Chondrocyte (in vitro differentiated cells): ENCODE data around the gene DCBLD1. TPM values are rescaled to one million over a fixed set of nuclear protein-coding genes. Genes with fewer than 3 reads are reported as not detected.

Experiments used
- DNase-seq: peaks from one replicate; pipeline ENCODE4 v3.0.0; 2021; ENCODE audit warnings: mixed read lengths, low spot score
- H3K27ac Mint-ChIP-seq: one replicate; pipeline ENCODE4 v1.8.0; 2021; ENCODE audit warnings: mild to moderate bottlenecking, moderate library complexity, mixed read lengths; ENCODE audit not compliant: unreplicated experiment
- H3K27me3 Mint-ChIP-seq: 2 replicates; pipeline ENCODE4 v1.8.0; 2021; ENCODE audit warnings: low read depth, mixed read lengths
- H3K36me3 Mint-ChIP-seq: 2 replicates; pipeline ENCODE4 v1.8.0; 2021; ENCODE audit warnings: low read depth, mixed read lengths
- H3K4me1 Mint-ChIP-seq: 2 replicates; pipeline ENCODE4 v1.8.0; 2021; ENCODE audit warnings: low read depth, mild to moderate bottlenecking, mixed read lengths
- H3K4me3 Mint-ChIP-seq: one replicate; pipeline ENCODE4 v1.8.0; 2021; ENCODE audit warnings: mild to moderate bottlenecking, moderate library complexity, mixed read lengths; ENCODE audit not compliant: unreplicated experiment
- H3K9me3 Mint-ChIP-seq: 2 replicates; pipeline ENCODE4 v1.8.0; 2021; ENCODE audit warnings: low read depth, mixed read lengths
- total RNA-seq: library from RNA; stranded (reverse); gene quantifications from 3 replicates; pipeline ENCODE4 v1.2.1, GENCODE V29; 2021
- TF ChIP-seq, protein P1 (sequence below): fragments of 200-600 bp; sonication (generic); IDR thresholded peaks from 2 replicates; pipeline ENCODE4 v1.5.0; 2021; ENCODE audit warnings: antibody characterized with exemption, mild to moderate bottlenecking, moderate library complexity

Gene DCBLD1
- total RNA-seq, 1 donor from 2014 or later, result 39.3 TPM

DNA sequence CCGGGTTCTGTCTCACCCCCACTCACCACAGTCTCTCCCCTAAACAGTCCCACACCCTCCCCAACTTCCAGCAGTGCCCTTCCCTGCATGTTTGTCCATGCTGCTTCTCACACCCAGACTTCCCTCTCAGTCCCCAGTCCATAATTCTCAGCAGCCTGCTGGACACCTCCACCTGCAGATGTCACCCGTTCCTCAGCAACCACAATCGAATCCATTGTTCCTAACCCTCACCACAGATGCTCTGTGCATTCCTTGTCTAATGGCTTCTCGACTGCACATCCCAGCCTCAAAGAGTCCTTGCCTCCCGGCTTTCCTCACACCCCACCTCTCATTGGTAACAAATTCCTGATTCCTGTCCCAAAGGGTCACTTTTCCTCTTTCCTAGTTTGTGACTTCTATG is 64.2 kb downstream of the DCBLD1 start:
- Mint-ChIP-seq H3K27me3 (no peaks in the 10 kb centered on the region), H3K9me3 (no peaks in the 10 kb centered on the region), H3K4me1 (peaks cover 41% of the 10 kb centered on the region), H3K4me3 (no peak overlapping the region), H3K27ac (peak overlapping the region; percentile 11), H3K36me3 (peaks cover 33% of the 10 kb centered on the region)
- TF ChIP-seq, protein P1, sequence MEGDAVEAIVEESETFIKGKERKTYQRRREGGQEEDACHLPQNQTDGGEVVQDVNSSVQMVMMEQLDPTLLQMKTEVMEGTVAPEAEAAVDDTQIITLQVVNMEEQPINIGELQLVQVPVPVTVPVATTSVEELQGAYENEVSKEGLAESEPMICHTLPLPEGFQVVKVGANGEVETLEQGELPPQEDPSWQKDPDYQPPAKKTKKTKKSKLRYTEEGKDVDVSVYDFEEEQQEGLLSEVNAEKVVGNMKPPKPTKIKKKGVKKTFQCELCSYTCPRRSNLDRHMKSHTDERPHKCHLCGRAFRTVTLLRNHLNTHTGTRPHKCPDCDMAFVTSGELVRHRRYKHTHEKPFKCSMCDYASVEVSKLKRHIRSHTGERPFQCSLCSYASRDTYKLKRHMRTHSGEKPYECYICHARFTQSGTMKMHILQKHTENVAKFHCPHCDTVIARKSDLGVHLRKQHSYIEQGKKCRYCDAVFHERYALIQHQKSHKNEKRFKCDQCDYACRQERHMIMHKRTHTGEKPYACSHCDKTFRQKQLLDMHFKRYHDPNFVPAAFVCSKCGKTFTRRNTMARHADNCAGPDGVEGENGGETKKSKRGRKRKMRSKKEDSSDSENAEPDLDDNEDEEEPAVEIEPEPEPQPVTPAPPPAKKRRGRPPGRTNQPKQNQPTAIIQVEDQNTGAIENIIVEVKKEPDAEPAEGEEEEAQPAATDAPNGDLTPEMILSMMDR, result no peak
- no peak for DNase-seq

DNA sequence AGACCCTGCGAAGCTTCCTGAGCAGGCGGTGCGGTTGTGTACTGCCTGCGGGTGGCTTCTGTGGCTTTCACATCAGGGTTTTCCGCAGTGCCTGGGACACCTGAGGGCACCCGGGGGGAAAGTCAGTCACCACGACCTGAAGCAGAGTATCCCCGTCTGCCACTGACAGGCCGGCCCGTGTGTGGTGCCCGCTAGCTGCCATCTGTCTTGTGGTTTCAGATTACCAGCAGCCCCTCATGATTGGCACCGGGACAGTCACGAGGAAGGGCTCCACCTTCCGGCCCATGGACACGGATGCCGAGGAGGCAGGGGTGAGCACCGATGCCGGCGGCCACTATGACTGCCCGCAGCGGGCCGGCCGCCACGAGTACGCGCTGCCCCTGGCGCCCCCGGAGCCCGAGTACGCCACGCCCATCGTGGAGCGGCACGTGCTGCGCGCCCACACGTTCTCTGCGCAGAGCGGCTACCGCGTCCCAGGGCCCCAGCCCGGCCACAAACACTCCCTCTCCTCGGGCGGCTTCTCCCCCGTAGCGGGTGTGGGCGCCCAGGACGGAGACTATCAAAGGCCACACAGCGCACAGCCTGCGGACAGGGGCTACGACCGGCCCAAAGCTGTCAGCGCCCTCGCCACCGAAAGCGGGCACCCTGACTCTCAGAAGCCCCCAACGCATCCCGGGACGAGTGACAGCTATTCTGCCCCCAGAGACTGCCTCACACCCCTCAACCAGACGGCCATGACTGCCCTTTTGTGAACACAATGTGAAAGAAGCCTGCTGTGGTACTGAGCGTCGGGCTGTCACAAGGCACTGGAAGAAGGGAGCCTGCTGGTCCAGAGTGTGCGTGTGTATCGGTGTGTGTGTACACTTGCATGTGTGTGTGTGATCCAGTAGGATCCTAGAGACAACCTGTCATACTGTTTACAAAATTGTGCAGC is 65.5 kb downstream of the DCBLD1 start:
- H3K4me1 Mint-ChIP-seq, result peaks cover 41% of the 10 kb centered on the region
- peak; percentile 93 for DNase-seq

DNA sequence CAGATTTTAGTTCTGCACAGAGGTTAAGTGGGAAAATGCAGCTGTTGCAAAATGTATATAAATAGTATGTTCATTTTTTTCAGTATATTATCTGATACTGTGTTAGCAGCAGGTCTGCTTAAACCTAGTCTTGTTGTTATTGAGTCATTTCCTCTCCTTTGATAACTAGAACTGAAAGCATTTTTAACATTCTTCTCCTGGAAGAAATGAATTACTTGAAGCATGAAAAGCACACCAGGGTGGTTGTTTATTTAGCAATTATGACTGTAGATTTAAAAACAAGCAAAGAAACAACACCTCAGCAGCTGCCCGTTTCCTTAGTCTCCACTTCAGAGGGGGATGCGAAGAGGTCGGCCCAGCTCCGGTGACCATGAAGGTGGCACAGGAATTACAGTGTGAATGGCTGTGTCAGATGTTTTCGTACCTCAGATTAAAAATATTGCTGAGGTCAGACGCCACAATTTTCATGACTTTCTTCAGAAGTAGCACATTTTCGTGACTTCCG is 66.4 kb downstream of the DCBLD1 start:
- no peak for DNase-seq
- Mint-ChIP-seq H3K4me1 (peaks cover 41% of the 10 kb centered on the region), H3K4me3 (peak overlapping the region; percentile 41), H3K27me3 (no peaks in the 10 kb centered on the region), H3K36me3 (peaks cover 25% of the 10 kb centered on the region), H3K9me3 (no peaks in the 10 kb centered on the region), H3K27ac (peak overlapping the region; percentile 65)
- TF ChIP-seq, protein P1, result no peak

More for the DNA sequence above, 65.5 kb downstream of the DCBLD1 start:
- H3K4me3 Mint-ChIP-seq, result no peak overlapping the region
- peak overlapping the region; percentile 65 for H3K27ac Mint-ChIP-seq
- no peaks in the 10 kb centered on the region for H3K27me3 Mint-ChIP-seq
- TF ChIP-seq, protein P1, result no peak
- H3K9me3 Mint-ChIP-seq, result no peaks in the 10 kb centered on the region
- peaks cover 29% of the 10 kb centered on the region for H3K36me3 Mint-ChIP-seq

DNA sequence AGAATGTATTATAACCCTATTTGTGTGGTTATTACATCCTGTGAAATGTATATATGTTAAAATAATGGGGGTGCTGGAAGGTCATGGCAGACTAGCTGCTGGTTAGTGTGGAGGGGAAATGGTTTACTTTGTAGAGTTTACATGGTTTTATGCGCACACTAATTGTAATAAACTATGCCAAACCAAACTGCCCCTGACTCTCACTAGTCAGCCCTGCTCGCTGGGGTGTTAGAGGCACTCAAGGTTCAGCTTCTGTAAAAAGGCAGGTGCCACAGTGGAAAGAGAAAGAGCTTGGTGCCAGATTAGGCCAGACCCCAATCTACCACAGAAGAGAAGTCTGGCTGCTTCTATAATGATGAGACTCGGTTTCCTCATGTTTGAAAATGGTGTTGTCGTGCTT is 67.1 kb downstream of the DCBLD1 start:
- Mint-ChIP-seq H3K27ac (peak overlapping the region; percentile 65), H3K27me3 (no peaks in the 10 kb centered on the region), H3K36me3 (peaks cover 25% of the 10 kb centered on the region), H3K9me3 (no peaks in the 10 kb centered on the region), H3K4me1 (peaks cover 41% of the 10 kb centered on the region), H3K4me3 (peak overlapping the region; percentile 41)
- TF ChIP-seq, protein P1, result no peak
- DNase-seq, result no peak

DNA sequence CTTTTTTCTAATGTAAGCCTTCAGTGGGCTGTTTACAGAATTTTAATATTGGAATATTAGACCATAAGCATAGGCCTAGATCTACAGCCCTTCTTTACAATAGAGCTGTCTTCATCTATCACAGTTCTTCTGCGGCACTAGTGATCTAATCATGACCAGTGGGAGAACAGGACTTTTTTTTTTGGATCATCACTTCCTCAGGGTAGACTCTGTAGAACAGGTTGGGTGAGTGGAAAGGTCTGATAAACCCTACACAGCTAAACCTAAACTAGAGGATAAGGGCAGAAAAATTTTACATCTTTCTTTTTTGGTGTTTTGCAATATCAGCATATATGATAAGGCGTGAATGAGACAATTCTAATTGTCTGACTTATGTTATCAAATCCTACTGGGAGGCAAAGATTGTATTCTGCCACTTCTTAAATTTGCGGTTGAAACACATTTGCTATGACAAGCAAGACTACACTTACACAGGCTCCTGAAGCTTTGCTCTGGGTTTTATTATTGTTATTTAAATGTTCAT is 67.7 kb downstream of the DCBLD1 start:
- Mint-ChIP-seq H3K4me1 (peaks cover 43% of the 10 kb centered on the region), H3K9me3 (no peaks in the 10 kb centered on the region), H3K27me3 (no peaks in the 10 kb centered on the region), H3K4me3 (no peak overlapping the region), H3K27ac (peak overlapping the region; percentile 65), H3K36me3 (peaks cover 23% of the 10 kb centered on the region)
- TF ChIP-seq, protein P1, result no peak
- no peak for DNase-seq
